Measurements from ENCODE around the gene PHKA1.
A peak's percentile ranks its signal among the peaks of the same experiment; 100 is the strongest.
"Not testable (repeated sequence)": the region's sequence is repeated elsewhere in the genome, so short reads cannot be mapped to it uniquely, and the experiment has no call there.

PHKA1 gene

GRCh38 chrX:72713599-72714477, at the start of gene PHKA1:
Gene PHKA1 (minus strand): TSS chrX:72714306. CDS start chrX:72713880, 426 bp downstream.
- peak; percentile 4 for DNase-seq

GRCh38 chrX:72760454-72760853, 46.3 kb upstream of the PHKA1 start:
- not testable (repeated sequence) for DNase-seq

- not testable (repeated sequence) for DNase-seq
These were observed 34.4 kb upstream of the PHKA1 start for GRCh38 chrX:72748545-72748944.

- DNase-seq: not testable (repeated sequence)
These were observed 31.4 kb upstream of the PHKA1 start for GRCh38 chrX:72745546-72745945.

- DNase-seq: no peak
These were observed 21.5 kb upstream of the PHKA1 start for GRCh38 chrX:72735561-72735960.

- DNase-seq: not testable (repeated sequence)
These were observed 19.5 kb upstream of the PHKA1 start for GRCh38 chrX:72733636-72734035.

GRCh38 chrX:72727846-72728245, 13.7 kb upstream of the PHKA1 start:
- no peak for DNase-seq

GRCh38 chrX:72716766-72717165, 2.7 kb upstream of the PHKA1 start:
- no peak for DNase-seq

- DNase-seq: no peak
These were observed 1.4 kb upstream of the PHKA1 start for GRCh38 chrX:72715546-72715945.

- peak; percentile 28 for DNase-seq
These were observed 391 bp upstream of the PHKA1 start for GRCh38 chrX:72714478-72714916.

GRCh38 chrX:72713130-72713529, 976 bp downstream of the PHKA1 start:
- DNase-seq: no peak

- no peak for DNase-seq
These were observed 1.9 kb downstream of the PHKA1 start for GRCh38 chrX:72712094-72712755.

GRCh38 chrX:72705814-72706213, 8.3 kb downstream of the PHKA1 start:
- DNase-seq: no peak

GRCh38 chrX:72705111-72705510, 9.0 kb downstream of the PHKA1 start:
- no peak for DNase-seq

GRCh38 chrX:72694170-72694569, 19.9 kb downstream of the PHKA1 start:
- DNase-seq: no peak

- no peak for DNase-seq
These were observed 20.6 kb downstream of the PHKA1 start for GRCh38 chrX:72693477-72693876.

- no peak for DNase-seq
These were observed 26.7 kb downstream of the PHKA1 start for GRCh38 chrX:72687396-72687795.

GRCh38 chrX:72685810-72686456, 28.2 kb downstream of the PHKA1 start:
- DNase-seq: no peak

- DNase-seq: no peak
These were observed 29.1 kb downstream of the PHKA1 start for GRCh38 chrX:72685018-72685417.

- DNase-seq: no peak
These were observed 30.5 kb downstream of the PHKA1 start for GRCh38 chrX:72683631-72684030.

- no peak for DNase-seq
These were observed 37.6 kb downstream of the PHKA1 start for GRCh38 chrX:72676465-72676864.

GRCh38 chrX:72673951-72674350, 40.2 kb downstream of the PHKA1 start:
- DNase-seq: not testable (repeated sequence)

GRCh38 chrX:72669508-72669907, 44.6 kb downstream of the PHKA1 start:
- not testable (repeated sequence) for DNase-seq

GRCh38 chrX:72666451-72666850, 47.7 kb downstream of the PHKA1 start:
- no peak for DNase-seq

Data from EL (cell line).